H9 (cell line): Measurements from ENCODE around the gene MTMR4. TPM values are rescaled to one million over a fixed set of nuclear protein-coding genes. Genes with fewer than 3 reads are reported as not detected.
"Not testable (repeated sequence)": the region's sequence is repeated elsewhere in the genome, so short reads cannot be mapped to it uniquely, and the experiment has no call there.

Source experiments
- DNase-seq: peaks from one replicate; pipeline ENCODE4 v3.0.0-alpha.2; 2017
- H2AFZ ChIP-seq: one replicate; pipeline ENCODE4 v1.6.1; 2013; ENCODE audit warnings: mild to moderate bottlenecking, low read length, control low read depth, moderate library complexity
- H2AK5ac ChIP-seq: 2 replicates; pipeline ENCODE4 v1.6.1; 2013; ENCODE audit warnings: low read length, control low read depth, mixed read lengths; ENCODE audit not compliant: insufficient read length
- H2BK120ac ChIP-seq: one replicate; pipeline ENCODE4 v1.6.1; 2013; ENCODE audit warnings: low read depth, mild to moderate bottlenecking, low read length, control low read depth, inconsistent platforms; ENCODE audit not compliant: poor library complexity, severe bottlenecking
- H2BK12ac ChIP-seq: 2 replicates; pipeline ENCODE4 v1.6.1; 2013; ENCODE audit warnings: low read length, control low read depth, mixed read lengths, low read depth; ENCODE audit not compliant: insufficient read length
- H2BK15ac ChIP-seq: 2 replicates; pipeline ENCODE4 v1.6.1; 2013; ENCODE audit warnings: low read depth, low read length, control low read depth
- H2BK20ac ChIP-seq: one replicate; pipeline ENCODE4 v1.6.1; 2013; ENCODE audit warnings: low read depth, mild to moderate bottlenecking, low read length, control low read depth, inconsistent platforms; ENCODE audit not compliant: poor library complexity, severe bottlenecking
- H2BK5ac ChIP-seq: 2 replicates; pipeline ENCODE4 v1.6.1; 2013; ENCODE audit warnings: low read length, control low read depth, mixed read lengths; ENCODE audit not compliant: insufficient read length
- H3K14ac ChIP-seq: 2 replicates; pipeline ENCODE4 v1.6.1; 2013; ENCODE audit warnings: low read length, control low read depth; ENCODE audit not compliant: insufficient read depth
- H3K18ac ChIP-seq: 2 replicates; pipeline ENCODE4 v1.6.1; 2013; ENCODE audit warnings: low read depth, mild to moderate bottlenecking, mixed read lengths, low read length, control low read depth; ENCODE audit not compliant: insufficient read length
- H3K23ac ChIP-seq: 2 replicates; pipeline ENCODE4 v1.6.1; 2013; ENCODE audit warnings: low read length, control low read depth, mixed read lengths, low read depth; ENCODE audit not compliant: insufficient read length
- H3K23me2 ChIP-seq: 2 replicates; pipeline ENCODE4 v1.6.1; 2013; ENCODE audit warnings: low read depth, mild to moderate bottlenecking, mixed read lengths, low read length, control low read depth; ENCODE audit not compliant: insufficient read length, poor library complexity, severe bottlenecking
- H3K27ac ChIP-seq: 2 replicates; pipeline ENCODE4 v1.5.1; 2013; ENCODE audit warnings: low read length, control low read depth, mixed read lengths, low read depth; ENCODE audit not compliant: insufficient read length
- H3K27me3 ChIP-seq: 2 replicates; pipeline ENCODE4 v1.6.1; 2013; ENCODE audit warnings: low read length, control low read depth, inconsistent platforms; ENCODE audit not compliant: insufficient read depth
- H3K4ac ChIP-seq: 2 replicates; pipeline ENCODE4 v1.6.1; 2013; ENCODE audit warnings: low read depth, mild to moderate bottlenecking, control low read depth, inconsistent platforms, low read length, moderate library complexity
- H3K4me1 ChIP-seq: 2 replicates; pipeline ENCODE4 v1.6.1; 2013; ENCODE audit warnings: low read length, control low read depth, inconsistent platforms; ENCODE audit not compliant: insufficient read depth
- H3K4me2 ChIP-seq: 2 replicates; pipeline ENCODE4 v1.6.1; 2013; ENCODE audit warnings: low read length, control low read depth, mixed read lengths; ENCODE audit not compliant: insufficient read length, insufficient read depth
- H3K56ac ChIP-seq: 2 replicates; pipeline ENCODE4 v1.6.1; 2013; ENCODE audit warnings: low read depth, mild to moderate bottlenecking, mixed read lengths, low read length, control low read depth; ENCODE audit not compliant: insufficient read length
- H3K79me1 ChIP-seq: 2 replicates; pipeline ENCODE4 v1.6.1; 2013; ENCODE audit warnings: low read depth, mild to moderate bottlenecking, moderate library complexity, low read length, control low read depth, inconsistent platforms; ENCODE audit not compliant: insufficient read depth, poor library complexity, severe bottlenecking
- H3K79me2 ChIP-seq: 2 replicates; pipeline ENCODE4 v1.6.1; 2013; ENCODE audit warnings: low read length, control low read depth, inconsistent platforms; ENCODE audit not compliant: insufficient read depth
- H3K9ac ChIP-seq: 2 replicates; pipeline ENCODE4 v1.6.1; 2013; ENCODE audit warnings: low read length, control low read depth, mixed read lengths; ENCODE audit not compliant: insufficient read length; ENCODE audit errors: extremely low read depth
- H3K9me3 ChIP-seq: one replicate; pipeline ENCODE4 v1.6.1; 2013; ENCODE audit warnings: low read depth, low read length, inconsistent platforms; ENCODE audit not compliant: control insufficient read depth
- H3T11ph ChIP-seq: one replicate; pipeline ENCODE4 v1.6.1; 2013; ENCODE audit warnings: mild to moderate bottlenecking, low read length, control low read depth, inconsistent platforms
- H4K20me1 ChIP-seq: one replicate; pipeline ENCODE4 v1.6.1; 2013; ENCODE audit not compliant: control insufficient read depth, insufficient read length, insufficient read depth
- H4K5ac ChIP-seq: 2 replicates; pipeline ENCODE4 v1.6.1; 2013; ENCODE audit warnings: low read depth, mild to moderate bottlenecking, mixed read lengths, low read length, control low read depth; ENCODE audit not compliant: insufficient read length
- H4K8ac ChIP-seq: replicated peaks from 2 replicates; pipeline ENCODE4 v1.6.1; 2013; ENCODE audit warnings: low read length, control low read depth, mixed read lengths, low read depth; ENCODE audit not compliant: insufficient read length
- H4K91ac ChIP-seq: 2 replicates; pipeline ENCODE4 v1.6.1; 2013; ENCODE audit warnings: low read depth, mild to moderate bottlenecking, moderate library complexity, mixed read lengths, low read length, control low read depth; ENCODE audit not compliant: insufficient read length
- H3K27ac Mint-ChIP-seq, 3 experiments: 2 replicates in 2 of 3; 3 replicates in 1 of 3; pipeline ENCODE4 v1.8.0; 2020 to 2021; ENCODE audit warnings: mixed read lengths in 3 of 3, mild to moderate bottlenecking in 1 of 3, moderate library complexity in 1 of 3
- H3K27me3 Mint-ChIP-seq: 2 replicates; pipeline ENCODE4 v1.8.0; 2021; ENCODE audit warnings: low read depth, mild to moderate bottlenecking, moderate library complexity, mixed read lengths
- H3K36me3 Mint-ChIP-seq, 3 experiments: 2 replicates in 2 of 3; 3 replicates in 1 of 3; pipeline ENCODE4 v1.8.0; 2020 to 2021; ENCODE audit warnings: low read depth in 3 of 3, mixed read lengths in 3 of 3; ENCODE audit not compliant: insufficient read depth in 1 of 3
- H3K4me1 Mint-ChIP-seq, 2 experiments: 2 replicates each; pipeline ENCODE4 v1.8.0; 2020; ENCODE audit warnings: mixed read lengths in 2 of 2
- H3K4me3 Mint-ChIP-seq, 2 experiments: 2 replicates in 1 of 2; 3 replicates in 1 of 2; pipeline ENCODE4 v1.8.0; 2020 to 2021; ENCODE audit warnings: mild to moderate bottlenecking in 2 of 2, mixed read lengths in 2 of 2, moderate library complexity in 1 of 2
- H3K9me3 Mint-ChIP-seq, 2 experiments: 2 replicates in 1 of 2; 3 replicates in 1 of 2; pipeline ENCODE4 v1.8.0; 2020; ENCODE audit warnings: mild to moderate bottlenecking in 2 of 2, mixed read lengths in 2 of 2, moderate library complexity in 1 of 2
- WGBS: extraction: QIAGEN DNeasy Blood & Tissue Kit; methylation state at CpG from one replicate; pipeline ENCODE4 v1.1.7; 2013; ENCODE audit warnings: missing lambda C conversion rate, low lambda C conversion rate, mixed read lengths; ENCODE audit not compliant: insufficient read length; ENCODE audit errors: extremely low coverage; 5-methylcytosine and 5-hydroxymethylcytosine counted together
- total RNA-seq: library from RNA; stranded (reverse); gene quantifications from 2 replicates; pipeline ENCODE4 v1.2.1, GENCODE V29; 2021
- TF ChIP-seq, protein P1 (sequence below): fragments of 200-600 bp; sonication (generic); conservative IDR thresholded peaks from 3 replicates; pipeline ENCODE4 v1.8.0; 2021; ENCODE audit warnings: antibody characterized with exemption, mild to moderate bottlenecking

Gene MTMR4
- total RNA-seq, 1 experiment from 2014 or later = 31.2 TPM

DNA sequence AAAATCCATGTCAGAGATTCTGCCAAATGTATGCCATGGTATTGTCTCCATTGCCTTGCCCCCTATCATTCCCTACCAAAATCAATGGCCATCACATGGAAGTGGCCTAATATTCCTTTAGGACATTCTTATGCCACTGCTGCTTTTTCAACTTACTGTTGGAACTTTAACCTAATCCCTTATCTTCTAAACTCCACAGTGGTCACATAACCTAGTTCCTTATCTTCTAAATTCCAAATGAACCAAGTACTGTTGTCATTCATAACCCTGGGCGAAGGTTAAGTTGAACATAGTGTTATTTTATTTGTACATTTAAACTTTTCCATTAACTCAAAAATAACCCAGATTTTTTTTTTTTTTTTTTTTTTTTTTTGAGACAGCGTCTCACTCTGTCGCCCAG is 29.8 kb downstream of the MTMR4 start:
- Histone ChIP-seq H3K18ac (no peak overlapping the region), H4K20me1 (no peaks in the 10 kb centered on the region), H2BK120ac (no peak overlapping the region), H3K4me1 (no peaks in the 10 kb centered on the region), H2AFZ (no peak overlapping the region), H3K27me3 (no peaks in the 10 kb centered on the region), H4K91ac (no peak overlapping the region), H2BK5ac (no peak overlapping the region), H3K4ac (no peak overlapping the region), H4K5ac (no peak overlapping the region), H3K23ac (no peak overlapping the region), H2AK5ac (no peak overlapping the region), H3T11ph (no peak overlapping the region), H4K8ac (no peak overlapping the region), H3K14ac (no peak overlapping the region), H2BK20ac (no peak overlapping the region), H3K23me2 (no peaks in the 10 kb centered on the region), H2BK12ac (no peak overlapping the region), H3K4me2 (no peak overlapping the region), H3K79me2 (no peaks in the 10 kb centered on the region), H3K9ac (no peak overlapping the region), H3K56ac (no peak overlapping the region), H2BK15ac (no peak overlapping the region), H3K79me1 (no peaks in the 10 kb centered on the region), H3K27ac (no peak overlapping the region), H3K9me3 (no peaks in the 10 kb centered on the region)
- no peak for DNase-seq
- no peak overlapping the region for H3K4me3 Mint-ChIP-seq
- H3K36me3 Mint-ChIP-seq = peaks cover 9 to 12% (median 10%) of the 10 kb centered on the region in 3 experiments; a peak in 6 of 7 replicates
- TF ChIP-seq, protein P1, sequence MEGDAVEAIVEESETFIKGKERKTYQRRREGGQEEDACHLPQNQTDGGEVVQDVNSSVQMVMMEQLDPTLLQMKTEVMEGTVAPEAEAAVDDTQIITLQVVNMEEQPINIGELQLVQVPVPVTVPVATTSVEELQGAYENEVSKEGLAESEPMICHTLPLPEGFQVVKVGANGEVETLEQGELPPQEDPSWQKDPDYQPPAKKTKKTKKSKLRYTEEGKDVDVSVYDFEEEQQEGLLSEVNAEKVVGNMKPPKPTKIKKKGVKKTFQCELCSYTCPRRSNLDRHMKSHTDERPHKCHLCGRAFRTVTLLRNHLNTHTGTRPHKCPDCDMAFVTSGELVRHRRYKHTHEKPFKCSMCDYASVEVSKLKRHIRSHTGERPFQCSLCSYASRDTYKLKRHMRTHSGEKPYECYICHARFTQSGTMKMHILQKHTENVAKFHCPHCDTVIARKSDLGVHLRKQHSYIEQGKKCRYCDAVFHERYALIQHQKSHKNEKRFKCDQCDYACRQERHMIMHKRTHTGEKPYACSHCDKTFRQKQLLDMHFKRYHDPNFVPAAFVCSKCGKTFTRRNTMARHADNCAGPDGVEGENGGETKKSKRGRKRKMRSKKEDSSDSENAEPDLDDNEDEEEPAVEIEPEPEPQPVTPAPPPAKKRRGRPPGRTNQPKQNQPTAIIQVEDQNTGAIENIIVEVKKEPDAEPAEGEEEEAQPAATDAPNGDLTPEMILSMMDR = no peak
- H3K27me3 Mint-ChIP-seq = 0 out of 2 replicates have a peak, but pooled peaks cover 2% of the 10 kb centered on the region
- H3K27ac Mint-ChIP-seq = no peak overlapping the region
- no peaks in the 10 kb centered on the region for H3K4me1 Mint-ChIP-seq
- no CpG with 5 or more reads among the region's 3 CpGs for WGBS
- no peaks in the 10 kb centered on the region for H3K9me3 Mint-ChIP-seq

DNA sequence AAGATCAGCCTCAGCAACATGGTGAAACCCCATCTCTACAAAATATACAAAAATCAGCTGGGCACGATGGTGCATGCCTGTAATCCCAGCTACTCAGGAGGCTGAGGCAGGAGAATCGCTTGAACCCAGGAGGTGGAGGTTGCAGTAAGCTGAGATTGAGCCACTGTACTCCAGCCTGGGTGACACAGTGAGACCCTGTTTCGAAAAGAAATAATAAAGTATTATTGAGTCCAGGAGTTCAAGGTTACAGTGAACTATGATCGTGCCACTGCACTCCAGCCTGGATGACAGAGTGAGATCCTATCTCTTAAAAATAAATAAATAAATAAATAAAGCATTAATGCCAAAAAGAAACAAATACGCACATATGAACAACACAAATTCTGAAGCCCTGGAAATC is 32.6 kb downstream of the MTMR4 start:
- not testable (repeated sequence) for H3K18ac ChIP-seq, H2AFZ ChIP-seq, H3K9ac ChIP-seq, H2BK120ac ChIP-seq, H3K27ac ChIP-seq, H2AK5ac ChIP-seq, H3K79me1 ChIP-seq, H3K27me3 Mint-ChIP-seq, H3T11ph ChIP-seq, H3K4me1 ChIP-seq, H4K20me1 ChIP-seq, H4K91ac ChIP-seq, H3K23me2 ChIP-seq, H3K4me2 ChIP-seq, H3K56ac ChIP-seq, DNase-seq, H2BK12ac ChIP-seq, H4K5ac ChIP-seq, H2BK5ac ChIP-seq, H4K8ac ChIP-seq, H3K9me3 ChIP-seq, H2BK15ac ChIP-seq, H3K4me1 Mint-ChIP-seq, H3K14ac ChIP-seq, H3K4me3 Mint-ChIP-seq, H3K79me2 ChIP-seq, H3K23ac ChIP-seq, H3K36me3 Mint-ChIP-seq, H3K27ac Mint-ChIP-seq, H3K27me3 ChIP-seq, H3K9me3 Mint-ChIP-seq, H2BK20ac ChIP-seq, H3K4ac ChIP-seq
- WGBS = no CpG with 5 or more reads among the region's 5 CpGs
